HCT116 (cell line): ENCODE results near the gene TMEM179. TPM values are rescaled to one million over a fixed set of nuclear protein-coding genes. Genes with fewer than 3 reads are reported as not detected.

Experiments used
- ATAC-seq: fragments of 200-7000 bp; cut with Tn5 transposase; 2 replicates; pipeline ENCODE4 v1.9.1; 2020; ENCODE audit warnings: mild to moderate bottlenecking, moderate library complexity
- BruUV-seq: library from RNA; stranded (reverse); fragments of 400-500 nt; replicated peaks from 2 replicates; lab custom pipeline; 2021; lab: Mats Ljungman, UMichigan
- CTCF ChIA-PET: fragments of 300-600 bp; sonication (Branson Sonifier 250); formaldehyde crosslinking; loops from one replicate; lab custom pipeline; 2021; ENCODE audit warnings: antibody characterized with exemption; lab: Charles Lee
- POLR2A ChIA-PET: fragments of 300-600, 350-600 bp; sonication (Branson Sonifier 250); formaldehyde crosslinking; loops from one replicate; lab custom pipeline; 2021; ENCODE audit warnings: antibody characterized with exemption; lab: Charles Lee
- RAD21 ChIA-PET, 2 experiments: fragments of 300-600 bp; sonication (Branson Sonifier 250); formaldehyde crosslinking; loops; one replicate each; lab custom pipeline; 2023; ENCODE audit warnings: low total read pairs in 2 of 2; ENCODE audit not compliant: uncharacterized antibody in 2 of 2, unreplicated experiment in 2 of 2, low non-redundant PET in 1 of 2; lab: Charles Lee
- DNase-seq: peaks from one replicate; pipeline ENCODE4 v3.0.0-alpha.2; 2010; ENCODE audit warnings: low read depth, low spot score
- H2AFZ ChIP-seq: fragments of 200-600 bp; shearing (Covaris generic), sonication (generic); 2 replicates; pipeline ENCODE4 v1.6.1; 2017; ENCODE audit warnings: low read depth, mixed run types, mixed read lengths, antibody characterized with exemption, low read length; ENCODE audit not compliant: poor library complexity, severe bottlenecking
- H3K27ac ChIP-seq: 2 replicates; pipeline ENCODE4 v1.5.1; 2012; ENCODE audit warnings: low read depth, low read length
- H3K27me3 ChIP-seq: fragments of 200-600 bp; sonication (generic); 2 replicates; pipeline ENCODE4 v1.6.1; 2016; ENCODE audit warnings: mixed run types, low read length, mixed read lengths; ENCODE audit not compliant: insufficient read depth
- H3K36me3 ChIP-seq, 2 experiments: fragments of 200-500 bp in 1 of 2; fragments of 200-600 bp in 1 of 2; sonication (Bioruptor generic) in 1 of 2; sonication (generic) in 1 of 2; 2 replicates each; pipeline versions ENCODE4 v1.5.1 to v1.6.1; 2014 to 2016; ENCODE audit warnings: low read length in 2 of 2, inconsistent platforms in 1 of 2, mixed read lengths in 1 of 2, mixed run types in 1 of 2; ENCODE audit not compliant: insufficient read depth in 2 of 2, control insufficient read depth in 1 of 2
- H3K4me1 ChIP-seq, 2 experiments: fragments of 200-600 bp in 1 of 2; sonication (generic) in 1 of 2; 2 replicates each; pipeline versions ENCODE4 v1.5.1 to v1.6.1; 2012 to 2017; ENCODE audit warnings: low read length in 2 of 2, inconsistent platforms in 1 of 2, mild to moderate bottlenecking in 1 of 2, mixed read lengths in 1 of 2, mixed run types in 1 of 2, moderate library complexity in 1 of 2; ENCODE audit not compliant: insufficient read depth in 2 of 2, control insufficient read depth in 1 of 2
- H3K4me2 ChIP-seq: fragments of 200-600 bp; sonication (generic); 2 replicates; pipeline ENCODE4 v1.6.1; 2017; ENCODE audit warnings: mixed run types, low read length, mixed read lengths
- H3K4me3 ChIP-seq, 2 experiments: fragments of 200-600 bp in 1 of 2; sonication (generic) in 1 of 2; replicated peaks in 1 of 2; 2 replicates each; pipeline ENCODE4 v1.5.1; 2011 to 2016; ENCODE audit warnings: low read length in 2 of 2, control low read depth in 1 of 2, low read depth in 1 of 2, mild to moderate bottlenecking in 1 of 2, mixed read lengths in 1 of 2, mixed run types in 1 of 2
- H3K79me2 ChIP-seq: fragments of 200-600 bp; sonication (generic); 2 replicates; pipeline ENCODE4 v1.6.1; 2017; ENCODE audit warnings: mild to moderate bottlenecking, mixed run types, low read length, moderate library complexity, mixed read lengths; ENCODE audit not compliant: insufficient read depth
- H3K9ac ChIP-seq: fragments of 200-600 bp; sonication (generic); 2 replicates; pipeline ENCODE4 v1.6.1; 2016; ENCODE audit warnings: low read length, mixed read lengths
- H3K9me2 ChIP-seq: fragments of 200-600 bp; sonication (generic), shearing (Covaris generic); 2 replicates; pipeline ENCODE4 v1.6.1; 2017; ENCODE audit warnings: mixed run types, mild to moderate bottlenecking, moderate library complexity; ENCODE audit not compliant: insufficient read depth
- H3K9me3 ChIP-seq, 2 experiments: fragments of 200-500 bp in 1 of 2; fragments of 200-600 bp in 1 of 2; sonication (Bioruptor generic) in 1 of 2; sonication (generic) in 1 of 2; 2 replicates each; pipeline ENCODE4 v1.6.1; 2014 to 2017; ENCODE audit warnings: low read length in 2 of 2, mixed read lengths in 2 of 2, inconsistent platforms in 1 of 2, low read depth in 1 of 2, mild to moderate bottlenecking in 1 of 2, mixed run types in 1 of 2, moderate library complexity in 1 of 2; ENCODE audit not compliant: control insufficient read depth in 1 of 2, insufficient read depth in 1 of 2
- H4K20me1 ChIP-seq: fragments of 200-600 bp; sonication (generic), shearing (Covaris generic); 2 replicates; pipeline ENCODE4 v1.6.1; 2017; ENCODE audit warnings: mixed run types, mild to moderate bottlenecking, moderate library complexity; ENCODE audit not compliant: insufficient read depth
- ATF3 ChIP-seq: IDR thresholded peaks from 2 replicates; pipeline ENCODE4 v1.6.1; 2012
- CBX3 ChIP-seq: IDR thresholded peaks from 2 replicates; pipeline ENCODE4 v1.6.1; 2012; ENCODE audit warnings: low read depth
- EGR1 ChIP-seq: IDR thresholded peaks from 2 replicates; pipeline ENCODE4 v1.6.1; 2012; ENCODE audit warnings: low read depth
- EZH2 ChIP-seq: fragments of 200-600 bp; sonication (generic); IDR thresholded peaks from 2 replicates; pipeline ENCODE4 v1.6.1; 2017; ENCODE audit warnings: antibody characterized with exemption, mixed run types
- EZH2phosphoT487 ChIP-seq: fragments of 200-600 bp; IDR thresholded peaks from 2 replicates; pipeline ENCODE4 v1.6.1; 2018; ENCODE audit warnings: antibody characterized with exemption, borderline replicate concordance
- JUND ChIP-seq: IDR thresholded peaks from 2 replicates; pipeline ENCODE4 v1.6.1; 2012
- POLR2A ChIP-seq: IDR thresholded peaks from 2 replicates; pipeline ENCODE4 v1.7.0; 2011; ENCODE audit warnings: borderline replicate concordance; ENCODE audit not compliant: insufficient read depth, insufficient read length; ENCODE audit errors: extremely low read depth
- POLR2AphosphoS5 ChIP-seq: IDR thresholded peaks from 2 replicates; pipeline ENCODE4 v1.6.1; 2011; ENCODE audit warnings: mild to moderate bottlenecking, low read depth, low read length, moderate library complexity
- RAD21 ChIP-seq: IDR thresholded peaks from 2 replicates; pipeline ENCODE4 v1.6.1; 2012; ENCODE audit warnings: low read depth, mild to moderate bottlenecking
- SRF ChIP-seq: IDR thresholded peaks from 2 replicates; pipeline ENCODE4 v1.6.1; 2012; ENCODE audit warnings: low read depth
- ZBTB33 ChIP-seq: IDR thresholded peaks from 2 replicates; pipeline ENCODE4 v1.6.1; 2011; ENCODE audit warnings: mild to moderate bottlenecking, low read length, moderate library complexity; ENCODE audit not compliant: insufficient replicate concordance; ENCODE audit errors: extremely low read depth
- intact Hi-C: fragments of 100-400 bp; cut with micrococcal nuclease; formaldehyde crosslinking; loops from 2 replicates; pipeline ENCODE4 v1.10.0; 2022
- total RNA-seq: library from RNA; stranded (reverse); gene quantifications from one replicate; pipeline ENCODE4 v1.2.1, GENCODE V29; 2021; ENCODE audit not compliant: unreplicated experiment
- TF ChIP-seq, protein P1 (sequence below): IDR thresholded peaks from 2 replicates; pipeline ENCODE4 v1.6.1; 2012; ENCODE audit warnings: low read depth

The TMEM179 gene
- total RNA-seq, 1 experiment from 2014 or later = not detected

DNA sequence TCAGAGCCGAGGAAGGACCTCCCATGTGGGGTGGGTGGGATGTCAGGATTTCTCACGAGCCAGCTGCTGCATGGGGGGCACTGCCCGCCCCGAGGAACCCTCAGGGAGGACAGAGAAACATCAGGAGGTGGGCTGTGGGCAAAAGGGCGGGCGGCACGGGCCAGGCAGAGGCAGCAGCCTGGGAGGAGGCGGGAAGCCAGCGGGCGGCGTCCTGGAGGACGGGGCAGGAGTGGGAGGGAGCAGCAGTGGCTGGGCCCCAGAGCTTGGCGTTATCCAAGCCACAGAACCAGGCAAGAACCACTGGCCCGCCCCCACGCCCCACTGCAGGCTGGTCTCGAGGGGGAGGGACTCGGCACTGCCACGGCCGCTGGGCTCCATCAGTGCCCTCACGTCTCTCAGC, 22.6 kb downstream of the TMEM179 start:
- ChIA-PET CTCF (no interaction called here), RAD21 (no interaction called here), POLR2A (no interaction called here)
- H3K4me1 ChIP-seq = no peaks in the 10 kb centered on the region
- no peak overlapping the region for H3K9ac ChIP-seq
- H3K9me3 ChIP-seq = no peaks in the 10 kb centered on the region
- DNase-seq = no peak
- H3K4me3 ChIP-seq = no peak overlapping the region
- BruUV-seq = no TSS peak
- no peak overlapping the region for H2AFZ ChIP-seq
- no peaks in the 10 kb centered on the region for H3K9me2 ChIP-seq
- no peaks in the 10 kb centered on the region for H4K20me1 ChIP-seq
- no peaks in the 10 kb centered on the region for H3K36me3 ChIP-seq
- no peaks in the 10 kb centered on the region for H3K79me2 ChIP-seq
- TF ChIP-seq ZBTB33 (no peak), EGR1 (no peak), EZH2 (no peak)
- no peak overlapping the region for H3K27ac ChIP-seq
- H3K27me3 ChIP-seq = no peaks in the 10 kb centered on the region
- ATAC-seq = no peak
- intact Hi-C loops = no loop called here
- H3K4me2 ChIP-seq = no peak overlapping the region

DNA sequence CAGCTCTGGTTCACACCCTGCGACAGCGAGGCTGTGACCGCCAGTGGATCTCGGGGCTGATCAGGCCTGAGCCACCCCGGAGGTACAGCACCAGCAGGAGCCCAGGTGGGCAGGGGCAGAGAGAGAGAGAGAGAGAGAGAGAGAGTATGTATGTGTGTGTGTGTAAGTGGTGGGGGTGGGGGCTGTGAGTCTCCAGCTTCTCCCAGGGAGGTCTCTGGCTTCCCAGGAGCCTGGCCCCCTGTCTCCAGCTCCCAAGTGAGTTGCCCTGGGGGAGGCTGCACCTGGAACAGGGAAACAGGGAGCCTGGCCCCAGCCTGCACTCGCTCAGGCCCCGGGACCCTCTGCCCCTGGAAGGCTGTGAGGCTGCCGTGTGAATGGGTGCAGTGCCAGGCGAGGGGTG, 23.1 kb downstream of the TMEM179 start:
- Histone ChIP-seq H3K27ac (no peak overlapping the region), H4K20me1 (no peaks in the 10 kb centered on the region), H3K9me3 (no peaks in the 10 kb centered on the region), H3K36me3 (no peaks in the 10 kb centered on the region), H3K4me3 (no peak overlapping the region), H3K9me2 (no peaks in the 10 kb centered on the region), H3K4me1 (no peaks in the 10 kb centered on the region), H2AFZ (no peak overlapping the region), H3K4me2 (no peak overlapping the region), H3K9ac (no peak overlapping the region), H3K27me3 (no peaks in the 10 kb centered on the region), H3K79me2 (no peaks in the 10 kb centered on the region)
- intact Hi-C loops = no loop called here
- TF ChIP-seq CBX3 (no peak), POLR2A (no peak), RAD21 (no peak), JUND (no peak), EGR1 (no peak), POLR2AphosphoS5 (no peak), EZH2phosphoT487 (no peak), ATF3 (no peak), EZH2 (no peak), SRF (no peak)
- TF ChIP-seq, protein P1, sequence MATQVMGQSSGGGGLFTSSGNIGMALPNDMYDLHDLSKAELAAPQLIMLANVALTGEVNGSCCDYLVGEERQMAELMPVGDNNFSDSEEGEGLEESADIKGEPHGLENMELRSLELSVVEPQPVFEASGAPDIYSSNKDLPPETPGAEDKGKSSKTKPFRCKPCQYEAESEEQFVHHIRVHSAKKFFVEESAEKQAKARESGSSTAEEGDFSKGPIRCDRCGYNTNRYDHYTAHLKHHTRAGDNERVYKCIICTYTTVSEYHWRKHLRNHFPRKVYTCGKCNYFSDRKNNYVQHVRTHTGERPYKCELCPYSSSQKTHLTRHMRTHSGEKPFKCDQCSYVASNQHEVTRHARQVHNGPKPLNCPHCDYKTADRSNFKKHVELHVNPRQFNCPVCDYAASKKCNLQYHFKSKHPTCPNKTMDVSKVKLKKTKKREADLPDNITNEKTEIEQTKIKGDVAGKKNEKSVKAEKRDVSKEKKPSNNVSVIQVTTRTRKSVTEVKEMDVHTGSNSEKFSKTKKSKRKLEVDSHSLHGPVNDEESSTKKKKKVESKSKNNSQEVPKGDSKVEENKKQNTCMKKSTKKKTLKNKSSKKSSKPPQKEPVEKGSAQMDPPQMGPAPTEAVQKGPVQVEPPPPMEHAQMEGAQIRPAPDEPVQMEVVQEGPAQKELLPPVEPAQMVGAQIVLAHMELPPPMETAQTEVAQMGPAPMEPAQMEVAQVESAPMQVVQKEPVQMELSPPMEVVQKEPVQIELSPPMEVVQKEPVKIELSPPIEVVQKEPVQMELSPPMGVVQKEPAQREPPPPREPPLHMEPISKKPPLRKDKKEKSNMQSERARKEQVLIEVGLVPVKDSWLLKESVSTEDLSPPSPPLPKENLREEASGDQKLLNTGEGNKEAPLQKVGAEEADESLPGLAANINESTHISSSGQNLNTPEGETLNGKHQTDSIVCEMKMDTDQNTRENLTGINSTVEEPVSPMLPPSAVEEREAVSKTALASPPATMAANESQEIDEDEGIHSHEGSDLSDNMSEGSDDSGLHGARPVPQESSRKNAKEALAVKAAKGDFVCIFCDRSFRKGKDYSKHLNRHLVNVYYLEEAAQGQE = no peak
- ATAC-seq = no peak
- ChIA-PET CTCF (no interaction called here), RAD21 (no interaction called here), POLR2A (no interaction called here)
- no peak for DNase-seq
- BruUV-seq = no TSS peak
